Anterior cingulate cortex (tissue), 58 donors: ENCODE measurements around the gene SAA1.

ENCODE experiments used
- DNase-seq, 58 donors: peaks; one replicate each; lab custom pipeline; 2025; lab: John Stamatoyannopoulos, UW

SAA1 gene

DNA sequence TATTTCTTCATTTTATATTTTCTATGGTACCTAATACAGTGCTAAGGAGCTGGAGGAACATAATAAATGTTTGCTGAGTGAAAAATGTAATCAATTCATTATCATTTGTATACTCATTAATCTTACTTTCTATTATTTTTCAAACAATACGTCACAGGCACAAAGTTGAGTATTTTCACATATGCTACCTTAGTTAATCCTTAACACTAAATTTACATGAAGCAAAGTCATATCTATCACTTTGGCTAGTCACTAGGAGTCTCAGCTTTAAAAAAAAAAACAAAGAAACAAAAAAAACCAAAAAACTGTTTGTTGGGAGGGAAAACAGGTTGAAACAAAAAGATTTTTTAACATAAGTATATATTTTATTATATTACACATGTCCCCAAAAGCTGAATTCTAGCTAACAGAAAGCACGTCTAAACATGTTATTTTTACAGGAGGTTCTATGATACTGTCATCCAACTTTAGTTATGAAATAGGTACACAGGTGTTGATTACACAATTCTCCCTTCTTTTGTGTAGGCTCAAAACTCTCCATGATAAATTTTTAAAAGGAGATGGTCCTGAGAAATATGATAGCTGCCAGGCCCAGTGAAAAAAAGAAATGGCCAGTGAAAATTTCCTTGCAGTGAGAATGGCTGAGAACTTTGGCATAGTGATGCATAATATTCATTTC lies 41.5 kb downstream of the SAA1 start:
- no peak for DNase-seq

DNA sequence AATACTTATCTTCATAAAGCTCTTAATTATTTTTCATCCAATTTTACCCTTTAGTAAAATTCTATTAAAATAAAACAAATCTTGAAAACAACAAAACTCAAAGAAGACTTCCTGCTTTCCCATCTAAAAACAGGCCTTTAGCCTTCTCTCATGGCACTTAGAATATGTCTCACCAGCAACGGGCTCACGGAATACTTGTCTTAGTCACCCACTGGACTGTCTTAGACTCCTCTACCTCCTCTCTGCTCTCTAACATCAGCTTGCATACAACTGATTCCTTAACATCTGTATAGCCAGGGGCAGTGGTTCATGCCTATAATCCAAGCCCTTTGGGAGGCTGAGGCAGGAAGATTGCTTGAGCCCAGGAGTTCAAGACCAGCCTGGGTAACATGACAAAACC lies 42.2 kb downstream of the SAA1 start:
- no peak for DNase-seq

DNA sequence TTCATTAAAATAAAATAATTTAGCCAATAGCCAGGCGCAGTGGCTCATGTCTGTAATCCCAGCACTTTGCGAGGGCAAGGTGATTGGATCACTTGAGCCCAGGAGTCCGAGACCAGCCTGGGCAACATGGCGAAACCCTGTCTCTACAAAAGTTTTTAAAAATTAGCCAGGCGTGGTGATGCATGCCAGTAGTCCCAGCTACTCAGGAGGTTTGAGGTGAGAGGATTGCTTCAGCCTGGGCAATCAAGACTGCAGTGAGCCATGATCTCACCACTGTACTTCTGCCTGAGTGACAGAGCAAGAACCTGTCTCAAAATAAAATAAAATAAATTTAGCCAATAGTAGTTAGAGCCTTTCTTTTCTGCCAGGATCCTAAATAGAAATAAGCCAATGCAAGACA lies 43.6 kb downstream of the SAA1 start:
- DNase-seq: no peak

DNA sequence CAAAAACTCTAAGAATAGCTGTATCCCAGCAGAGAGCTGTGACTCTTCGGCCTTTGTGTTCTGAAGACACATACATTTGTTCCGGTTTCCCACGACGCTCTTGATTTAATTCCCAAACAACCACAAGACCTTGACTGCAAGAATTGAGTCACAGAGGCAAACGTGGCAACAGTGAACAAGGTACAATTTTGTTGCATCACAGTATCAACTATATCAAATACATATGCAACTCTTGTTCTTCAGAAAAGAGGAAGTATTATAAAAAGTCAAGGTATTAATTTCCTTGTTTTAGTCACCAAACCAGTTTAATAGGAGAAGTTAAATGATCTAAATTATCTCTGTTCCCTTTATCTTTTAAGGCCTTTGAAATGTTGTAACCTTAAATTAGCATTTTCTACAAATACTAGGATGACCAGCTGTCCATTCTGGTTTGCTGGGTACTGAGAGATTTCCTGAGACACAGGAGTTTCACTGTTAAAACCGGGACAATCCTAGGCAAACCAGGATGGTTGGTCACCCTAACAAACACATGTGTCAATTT lies 44.8 kb downstream of the SAA1 start:
- DNase-seq: no peak

DNA sequence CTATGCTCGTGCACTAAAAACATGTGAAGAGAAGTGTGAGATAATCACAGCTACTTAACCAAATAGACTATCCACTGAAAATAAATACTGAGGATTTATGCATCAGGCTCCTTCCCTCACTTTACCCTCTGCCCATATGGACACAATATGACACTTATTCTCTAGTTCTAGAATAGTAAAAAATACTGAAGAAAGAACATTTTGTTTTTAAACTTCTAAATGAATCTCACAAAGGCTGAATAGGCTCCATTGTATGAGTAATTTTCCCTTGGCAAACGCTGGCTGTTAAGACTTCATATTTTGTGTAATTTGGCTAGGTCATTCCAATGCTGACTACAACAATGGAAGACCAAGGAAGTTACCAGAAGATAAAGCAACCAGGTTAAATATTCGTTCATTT lies 45.9 kb downstream of the SAA1 start:
- DNase-seq: no peak

DNA sequence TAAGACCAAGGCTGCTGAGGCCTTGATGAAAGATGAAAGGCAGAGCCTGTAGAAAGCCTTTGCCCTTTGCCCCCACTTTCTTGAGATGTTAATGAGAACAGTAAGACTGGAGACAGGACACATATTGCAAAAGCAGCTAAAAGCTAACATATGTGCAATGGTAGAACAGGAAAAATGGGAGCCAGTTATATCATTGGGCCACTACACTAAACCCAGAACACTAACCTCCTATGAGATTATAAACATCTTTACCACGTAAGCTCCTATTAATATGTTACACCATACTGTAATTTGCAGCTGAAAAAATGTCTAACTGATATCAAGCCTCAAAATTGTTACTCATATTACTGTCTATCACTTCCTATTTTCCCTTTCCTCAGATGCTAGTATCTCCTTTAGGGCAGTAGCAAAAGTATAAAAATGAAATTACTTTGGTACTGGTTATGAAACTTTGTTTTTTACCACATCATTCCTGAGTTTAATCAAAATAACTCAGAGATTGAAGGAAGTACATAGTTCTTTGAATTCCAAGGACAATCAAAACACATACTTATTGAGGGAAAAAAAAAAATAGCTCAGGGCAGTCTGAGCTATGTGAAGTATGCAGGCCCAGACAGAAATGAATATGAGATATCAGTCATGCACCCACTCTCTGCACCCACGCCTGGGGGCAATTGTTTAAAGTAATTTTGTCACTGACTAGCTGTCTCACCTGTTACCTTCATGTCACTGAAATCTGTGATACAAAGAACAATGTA lies 46.8 kb downstream of the SAA1 start:
- DNase-seq: no peak

DNA sequence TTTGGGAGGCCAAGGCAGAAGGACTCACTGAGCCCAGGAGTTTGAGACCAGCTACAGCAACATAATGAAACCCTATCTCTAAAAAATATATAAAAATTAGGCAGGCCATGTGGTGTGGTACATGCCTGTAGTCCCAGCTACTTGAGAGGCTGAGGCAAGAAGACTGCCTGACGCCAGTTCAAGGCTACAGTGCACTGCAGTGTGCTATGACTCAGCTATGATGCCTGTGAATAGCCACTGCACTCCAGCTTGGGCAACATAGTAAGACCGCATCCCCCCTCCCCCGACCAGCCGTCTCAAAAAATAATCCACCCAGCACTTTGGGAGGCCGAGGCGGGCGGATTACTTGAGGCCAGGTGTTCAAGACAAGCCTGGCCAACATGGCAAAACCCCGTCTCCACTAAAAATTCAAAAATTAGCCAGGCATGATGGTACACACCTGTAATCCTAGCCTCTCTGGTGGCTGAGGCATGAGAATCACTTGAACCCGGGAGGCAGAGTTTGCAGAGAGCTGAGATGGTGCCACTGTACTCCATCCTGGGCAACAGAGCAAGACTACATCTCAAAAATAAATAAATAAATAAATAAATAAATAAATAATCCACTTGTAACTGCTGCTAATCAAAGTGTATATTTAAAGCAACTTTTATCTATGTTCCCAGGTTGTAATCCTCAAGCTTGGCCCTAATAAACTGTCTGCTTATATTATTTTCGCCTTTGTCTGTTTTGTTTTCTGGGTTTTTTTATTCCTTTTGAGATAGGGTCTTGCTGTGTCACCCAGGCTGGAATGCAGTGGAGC lies 48.1 kb downstream of the SAA1 start:
- DNase-seq: no peak

DNA sequence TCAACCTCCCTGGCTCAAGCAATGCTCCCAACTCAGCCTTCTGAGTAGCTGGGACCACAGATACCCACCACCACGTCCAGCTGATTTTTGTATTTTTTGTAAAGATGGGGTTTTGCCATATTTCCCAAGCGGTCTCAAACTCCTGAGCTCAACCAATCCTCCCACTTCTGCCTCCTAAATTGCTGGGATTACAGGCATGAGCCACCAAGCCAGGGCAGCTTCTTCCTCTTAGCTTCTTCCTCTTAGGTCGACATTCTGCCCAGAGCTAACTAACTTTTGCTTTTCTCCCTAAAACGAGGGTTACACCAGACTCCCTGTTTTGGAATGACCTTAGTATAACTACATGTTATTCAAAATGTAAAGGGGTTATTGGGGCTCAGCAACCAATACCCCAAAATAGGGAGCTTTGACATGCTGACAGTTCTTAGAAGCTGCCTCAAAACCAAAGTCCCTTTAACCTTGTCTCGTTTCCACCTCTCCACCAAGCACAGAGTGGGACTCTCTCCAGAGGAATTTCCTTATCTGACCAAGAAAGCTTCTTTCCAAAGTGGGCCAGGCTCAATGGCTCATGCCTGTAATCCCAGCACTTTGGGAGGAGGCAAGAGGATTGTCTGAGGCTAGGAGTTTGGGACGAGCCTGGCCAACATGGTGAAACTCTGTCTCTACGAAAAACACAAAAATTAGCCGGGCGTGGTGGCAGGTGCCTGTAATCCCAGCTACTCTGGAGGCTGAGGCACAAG lies 48.9 kb downstream of the SAA1 start:
- DNase-seq: no peak

DNA sequence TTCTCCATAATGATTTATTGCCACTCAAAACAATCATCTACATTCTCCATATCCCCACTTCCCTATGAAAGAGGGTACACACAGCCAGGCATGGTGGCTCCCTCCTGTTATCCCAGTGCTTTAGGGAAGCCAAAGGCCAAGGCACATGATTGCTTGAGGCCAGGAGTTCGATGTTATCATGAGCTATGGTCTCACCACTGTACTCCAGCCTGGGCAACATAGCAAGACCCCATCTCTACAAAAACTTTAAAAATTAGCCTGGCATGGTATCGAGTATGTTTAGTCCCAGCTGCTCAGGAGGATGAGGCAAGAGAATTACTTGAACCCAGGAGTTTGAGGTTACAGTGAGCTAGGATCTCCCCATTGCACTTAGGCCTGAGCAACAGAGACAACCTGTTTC lies 49.8 kb downstream of the SAA1 start:
- no peak for DNase-seq

DNA sequence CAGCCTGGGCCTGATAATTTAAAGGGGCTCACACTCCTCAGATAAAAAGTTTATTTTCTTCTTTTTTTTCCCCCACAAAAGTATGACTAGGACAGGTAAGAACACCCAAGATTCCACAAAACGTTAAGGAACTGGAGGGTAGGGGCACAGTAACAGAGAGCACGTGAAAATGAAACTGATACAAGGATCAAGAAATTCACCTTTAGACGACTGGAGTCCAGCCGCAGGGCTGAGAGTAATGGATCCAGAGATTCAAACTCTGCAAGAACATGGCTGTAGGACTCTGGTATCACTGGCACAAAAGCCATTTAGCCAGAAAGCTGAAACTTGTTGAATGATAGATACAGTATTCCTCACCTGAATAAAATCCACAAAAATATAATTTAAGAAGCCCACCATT lies 51.5 kb downstream of the SAA1 start:
- DNase-seq: no peak
